ENCODE measurements around the gene HABP2.
A peak's percentile ranks its signal among the peaks of the same experiment; 100 is the strongest.

The HABP2 gene

DNA sequence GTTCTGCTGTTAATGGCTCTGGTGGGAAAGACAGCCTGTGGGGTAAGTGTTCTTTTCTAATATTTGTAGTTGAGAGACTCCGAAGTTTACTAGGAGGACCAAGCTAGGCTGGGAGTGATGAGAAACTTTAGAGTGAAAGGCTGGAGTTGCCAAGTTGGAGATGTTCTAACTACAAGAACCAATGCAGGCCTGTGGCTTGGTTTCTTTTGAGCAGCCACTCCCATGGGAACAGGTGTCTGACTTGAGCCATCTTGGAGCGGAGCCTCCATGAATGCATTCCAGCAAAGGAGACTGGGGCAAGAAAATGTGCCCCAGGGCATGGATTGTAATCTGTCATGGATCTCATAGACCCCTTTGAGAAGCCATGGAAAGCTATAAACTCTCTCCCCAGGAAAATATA is 296 bp downstream of the HABP2 start:
- Histone ChIP-seq H3K27ac (ENCODE audit: low read depth, low read length) (no peak overlapping the region), H3K9ac (ENCODE audit: low read length in 5 of 5) (no peak overlapping the region), H3K9me3 (ENCODE audit: control insufficient read depth in 5 of 5, low read length in 5 of 5) (no peaks in the 10 kb centered on the region), H3K27me3 (ENCODE audit: control insufficient read depth in 5 of 5, insufficient read depth in 4 of 5, low read length in 5 of 5) (peaks cover 0 to 3% (median 0%) of the 10 kb centered on the region in 5 donors), H3K4me3 (ENCODE audit: low read depth in 1 of 5, low read length in 5 of 5) (no peak overlapping the region), H3K36me3 (ENCODE audit: control insufficient read depth in 5 of 5, insufficient read depth in 5 of 5, low read length in 5 of 5) (no peaks in the 10 kb centered on the region), H3K4me1 (ENCODE audit: control insufficient read depth in 5 of 5, insufficient read depth in 5 of 5, low read length in 5 of 5) (peaks cover 0 to 18% (median 4%) of the 10 kb centered on the region in 5 donors)

DNA sequence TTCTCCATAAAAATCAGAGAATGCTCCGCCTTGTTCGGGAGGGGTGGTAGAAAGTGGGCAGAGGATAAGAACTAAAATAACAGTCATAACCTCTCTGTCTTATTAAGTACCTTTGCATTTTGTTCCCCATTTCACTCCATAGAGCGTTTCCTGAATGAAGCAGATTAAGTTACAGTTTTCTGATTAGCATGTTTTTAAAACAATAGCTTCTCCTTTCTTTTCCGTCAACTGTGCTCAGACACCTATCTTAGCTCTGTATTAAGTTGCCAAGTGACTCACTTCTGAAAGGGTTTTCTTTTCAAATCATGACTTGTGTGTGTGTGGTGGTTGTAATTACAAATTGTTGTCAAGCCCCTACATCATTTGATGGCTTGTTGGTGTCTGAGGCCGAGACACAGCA is 1.4 kb downstream of the HABP2 start:
- Histone ChIP-seq H3K9ac (ENCODE audit: low read length in 5 of 5) (no peak overlapping the region), H3K4me3 (ENCODE audit: low read depth in 1 of 5, low read length in 5 of 5) (no peak overlapping the region), H3K27me3 (ENCODE audit: control insufficient read depth in 5 of 5, insufficient read depth in 4 of 5, low read length in 5 of 5) (peaks cover 0 to 3% (median 0%) of the 10 kb centered on the region in 5 donors), H3K4me1 (ENCODE audit: control insufficient read depth in 5 of 5, insufficient read depth in 5 of 5, low read length in 5 of 5) (peaks cover 0 to 18% (median 4%) of the 10 kb centered on the region in 5 donors), H3K36me3 (ENCODE audit: control insufficient read depth in 5 of 5, insufficient read depth in 5 of 5, low read length in 5 of 5) (no peaks in the 10 kb centered on the region), H3K9me3 (ENCODE audit: control insufficient read depth in 5 of 5, low read length in 5 of 5) (no peaks in the 10 kb centered on the region), H3K27ac (ENCODE audit: low read depth, low read length) (no peak overlapping the region)

DNA sequence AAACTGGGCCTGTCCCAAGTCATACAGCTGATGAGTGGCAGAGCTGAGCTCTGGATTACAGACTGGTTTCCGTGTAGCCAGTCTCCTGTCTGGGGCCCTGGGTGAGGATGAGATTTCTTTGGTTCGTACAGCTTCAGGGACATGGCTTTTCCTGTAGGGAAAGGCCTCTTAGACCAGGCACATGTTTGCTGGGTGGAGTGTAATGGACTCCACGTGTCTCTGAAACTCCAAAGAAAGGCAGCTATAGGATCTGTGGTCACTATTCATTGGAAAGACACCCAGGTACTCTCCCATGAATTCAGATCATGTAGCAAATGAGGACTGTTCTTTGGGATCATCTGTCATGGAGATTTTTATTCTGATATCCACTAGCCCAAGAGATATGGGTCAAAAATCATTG is 2.4 kb downstream of the HABP2 start:
- peaks cover 0 to 3% (median 0%) of the 10 kb centered on the region in 5 donors for H3K27me3 ChIP-seq (ENCODE audit: control insufficient read depth in 5 of 5, insufficient read depth in 4 of 5, low read length in 5 of 5)
- peaks cover 0 to 18% (median 4%) of the 10 kb centered on the region in 5 donors for H3K4me1 ChIP-seq (ENCODE audit: control insufficient read depth in 5 of 5, insufficient read depth in 5 of 5, low read length in 5 of 5)
- H3K9ac ChIP-seq (ENCODE audit: low read length in 5 of 5), result no peak overlapping the region
- no peak overlapping the region for H3K4me3 ChIP-seq (ENCODE audit: low read depth in 1 of 5, low read length in 5 of 5)
- H3K9me3 ChIP-seq (ENCODE audit: control insufficient read depth in 5 of 5, low read length in 5 of 5), result no peaks in the 10 kb centered on the region
- no peaks in the 10 kb centered on the region for H3K36me3 ChIP-seq (ENCODE audit: control insufficient read depth in 5 of 5, insufficient read depth in 5 of 5, low read length in 5 of 5)
- no peak overlapping the region for H3K27ac ChIP-seq (ENCODE audit: low read depth, low read length)

DNA sequence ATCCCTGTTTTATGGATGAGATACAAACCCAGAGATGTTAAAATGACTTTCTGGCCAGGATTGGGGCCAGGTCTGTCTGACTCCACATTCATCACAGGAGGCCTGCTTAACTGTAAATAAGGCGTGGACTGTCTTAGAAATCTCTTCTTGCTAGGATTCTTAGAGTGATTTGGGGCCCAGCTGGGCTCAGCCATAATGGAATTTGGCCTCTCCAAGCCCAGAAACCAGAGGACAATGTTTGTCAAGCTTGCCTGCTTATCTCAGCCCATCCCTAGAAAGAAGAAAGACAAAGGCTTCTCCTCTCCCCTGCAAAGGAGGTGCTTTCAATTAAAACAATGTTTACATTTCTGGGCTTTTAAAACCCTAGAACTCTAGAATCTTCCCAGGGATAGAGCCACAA is 2.9 kb downstream of the HABP2 start:
- Histone ChIP-seq H3K4me3 (ENCODE audit: low read depth in 1 of 5, low read length in 5 of 5) (no peak overlapping the region), H3K27me3 (ENCODE audit: control insufficient read depth in 5 of 5, insufficient read depth in 4 of 5, low read length in 5 of 5) (peaks cover 0 to 3% (median 0%) of the 10 kb centered on the region in 5 donors), H3K9ac (ENCODE audit: low read length in 5 of 5) (no peak overlapping the region), H3K27ac (ENCODE audit: low read depth, low read length) (no peak overlapping the region), H3K36me3 (ENCODE audit: control insufficient read depth in 5 of 5, insufficient read depth in 5 of 5, low read length in 5 of 5) (no peaks in the 10 kb centered on the region), H3K9me3 (ENCODE audit: control insufficient read depth in 5 of 5, low read length in 5 of 5) (no peaks in the 10 kb centered on the region), H3K4me1 (ENCODE audit: control insufficient read depth in 5 of 5, insufficient read depth in 5 of 5, low read length in 5 of 5) (peaks cover 0 to 14% (median 4%) of the 10 kb centered on the region in 5 donors)

DNA sequence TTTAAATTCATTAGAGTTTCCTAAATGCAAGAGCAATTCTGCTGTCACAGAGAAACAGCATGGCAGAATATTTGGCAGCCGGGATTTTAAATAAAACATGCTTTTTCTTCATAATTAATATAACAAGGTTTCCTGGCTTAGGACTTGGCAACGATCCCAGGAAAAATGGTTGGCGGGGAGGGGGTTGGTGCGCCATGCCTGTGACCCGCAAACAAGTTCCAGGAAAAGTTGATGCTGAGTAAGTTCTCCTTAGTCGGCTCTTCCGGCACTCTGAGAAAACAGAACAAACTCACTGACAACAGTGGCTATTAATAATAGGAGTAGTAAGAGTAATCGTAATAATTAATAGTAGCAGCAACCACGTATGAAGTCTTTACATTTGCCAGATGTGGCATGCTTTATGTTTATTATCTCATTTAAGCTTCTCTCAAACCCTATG is 4.6 kb downstream of the HABP2 start:
- Histone ChIP-seq H3K27ac (ENCODE audit: low read depth, low read length) (no peak overlapping the region), H3K4me1 (ENCODE audit: control insufficient read depth in 5 of 5, insufficient read depth in 5 of 5, low read length in 5 of 5) (peaks cover 0 to 14% (median 10%) of the 10 kb centered on the region in 5 donors), H3K9ac (ENCODE audit: low read length in 5 of 5) (no peak overlapping the region), H3K9me3 (ENCODE audit: control insufficient read depth in 5 of 5, low read length in 5 of 5) (no peaks in the 10 kb centered on the region), H3K4me3 (ENCODE audit: low read depth in 1 of 5, low read length in 5 of 5) (no peak overlapping the region), H3K27me3 (ENCODE audit: control insufficient read depth in 5 of 5, insufficient read depth in 4 of 5, low read length in 5 of 5) (peaks cover 0 to 3% (median 0%) of the 10 kb centered on the region in 5 donors), H3K36me3 (ENCODE audit: control insufficient read depth in 5 of 5, insufficient read depth in 5 of 5, low read length in 5 of 5) (no peaks in the 10 kb centered on the region)

DNA sequence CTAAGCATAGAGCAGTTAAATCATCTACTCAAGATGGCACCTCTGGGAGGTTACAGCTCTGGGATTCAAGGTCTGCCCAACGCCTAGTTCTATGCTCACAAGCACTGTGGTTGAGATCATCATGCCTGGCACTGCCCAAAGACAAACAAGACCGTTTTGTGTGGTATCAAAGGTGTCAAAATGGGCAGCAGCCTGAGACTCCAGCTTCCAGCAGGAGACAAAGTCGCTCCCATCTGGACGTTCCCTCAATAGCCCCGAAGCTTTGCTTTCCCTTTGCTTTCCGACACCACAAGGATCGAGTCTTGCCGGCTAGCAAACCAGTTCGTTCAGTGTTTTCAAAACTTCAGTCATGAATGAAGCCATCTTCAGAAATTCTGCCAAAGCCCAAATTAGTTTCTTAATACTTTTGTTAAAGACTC is 5.1 kb downstream of the HABP2 start:
- H3K4me3 ChIP-seq (ENCODE audit: low read depth in 1 of 5, low read length in 5 of 5), result peak overlapping the region in 1 of 5 donors; percentile 27
- no peaks in the 10 kb centered on the region for H3K36me3 ChIP-seq (ENCODE audit: control insufficient read depth in 5 of 5, insufficient read depth in 5 of 5, low read length in 5 of 5)
- no peak overlapping the region for H3K9ac ChIP-seq (ENCODE audit: low read length in 5 of 5)
- no peaks in the 10 kb centered on the region for H3K9me3 ChIP-seq (ENCODE audit: control insufficient read depth in 5 of 5, low read length in 5 of 5)
- H3K27ac ChIP-seq (ENCODE audit: low read depth, low read length), result no peak overlapping the region
- H3K4me1 ChIP-seq (ENCODE audit: control insufficient read depth in 5 of 5, insufficient read depth in 5 of 5, low read length in 5 of 5), result peaks cover 0 to 15% (median 11%) of the 10 kb centered on the region in 5 donors
- H3K27me3 ChIP-seq (ENCODE audit: control insufficient read depth in 5 of 5, insufficient read depth in 4 of 5, low read length in 5 of 5), result peaks cover 0 to 3% (median 0%) of the 10 kb centered on the region in 5 donors

DNA sequence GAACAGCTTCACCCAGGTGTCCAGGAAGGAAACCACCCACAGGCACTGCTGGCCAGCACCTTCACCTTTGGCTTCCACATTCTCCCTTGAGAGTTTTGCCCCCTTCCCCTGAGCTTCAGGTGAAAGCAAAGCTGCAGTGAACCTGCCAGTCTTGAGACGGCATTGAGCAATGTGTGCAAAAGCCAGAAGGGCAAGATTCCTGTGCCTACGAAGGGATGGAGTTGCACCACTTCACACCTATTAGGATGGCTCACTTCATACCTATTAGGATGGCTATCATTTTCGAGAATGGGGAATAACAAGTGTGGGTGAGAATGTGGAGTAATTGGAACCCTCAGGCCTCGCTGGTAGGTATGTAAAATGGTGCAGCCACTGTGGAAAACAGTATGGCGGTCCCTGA is 7.2 kb downstream of the HABP2 start:
- Histone ChIP-seq H3K36me3 (ENCODE audit: control insufficient read depth in 5 of 5, insufficient read depth in 5 of 5, low read length in 5 of 5) (no peaks in the 10 kb centered on the region), H3K9ac (ENCODE audit: low read length in 5 of 5) (no peak overlapping the region), H3K9me3 (ENCODE audit: control insufficient read depth in 5 of 5, low read length in 5 of 5) (no peaks in the 10 kb centered on the region), H3K27me3 (ENCODE audit: control insufficient read depth in 5 of 5, insufficient read depth in 4 of 5, low read length in 5 of 5) (peaks cover 0 to 3% (median 0%) of the 10 kb centered on the region in 5 donors), H3K4me3 (ENCODE audit: low read depth in 1 of 5, low read length in 5 of 5) (no peak overlapping the region), H3K4me1 (ENCODE audit: control insufficient read depth in 5 of 5, insufficient read depth in 5 of 5, low read length in 5 of 5) (peaks cover 0 to 20% (median 15%) of the 10 kb centered on the region in 5 donors), H3K27ac (ENCODE audit: low read depth, low read length) (no peak overlapping the region)

DNA sequence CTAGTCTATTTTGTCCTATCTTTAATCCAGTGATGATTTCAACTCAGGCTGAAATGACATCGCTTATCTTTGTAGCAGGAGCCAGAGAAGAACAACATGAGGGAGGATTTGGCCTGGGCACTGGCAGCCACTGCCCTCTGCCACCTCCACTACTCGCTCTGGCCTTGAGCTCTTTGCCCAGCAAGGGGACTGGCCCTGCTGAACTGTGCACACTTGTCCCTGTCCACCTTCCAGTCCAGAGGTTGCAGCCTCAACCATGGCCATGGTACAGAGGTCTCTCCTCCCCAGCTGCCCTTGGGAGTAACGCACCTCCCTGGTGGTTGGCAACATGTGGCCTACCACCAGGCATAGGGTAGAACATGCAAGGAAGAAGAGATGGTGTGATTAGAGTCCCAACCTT is 8.4 kb downstream of the HABP2 start:
- no peaks in the 10 kb centered on the region for H3K36me3 ChIP-seq (ENCODE audit: control insufficient read depth in 5 of 5, insufficient read depth in 5 of 5, low read length in 5 of 5)
- no peak overlapping the region for H3K9ac ChIP-seq (ENCODE audit: low read length in 5 of 5)
- no peak overlapping the region for H3K4me3 ChIP-seq (ENCODE audit: low read depth in 1 of 5, low read length in 5 of 5)
- no peaks in the 10 kb centered on the region for H3K9me3 ChIP-seq (ENCODE audit: control insufficient read depth in 5 of 5, low read length in 5 of 5)
- no peak overlapping the region for H3K27ac ChIP-seq (ENCODE audit: low read depth, low read length)
- H3K4me1 ChIP-seq (ENCODE audit: control insufficient read depth in 5 of 5, insufficient read depth in 5 of 5, low read length in 5 of 5), result peaks cover 0 to 20% (median 15%) of the 10 kb centered on the region in 5 donors
- H3K27me3 ChIP-seq (ENCODE audit: control insufficient read depth in 5 of 5, insufficient read depth in 4 of 5, low read length in 5 of 5), result no peaks in the 10 kb centered on the region

DNA sequence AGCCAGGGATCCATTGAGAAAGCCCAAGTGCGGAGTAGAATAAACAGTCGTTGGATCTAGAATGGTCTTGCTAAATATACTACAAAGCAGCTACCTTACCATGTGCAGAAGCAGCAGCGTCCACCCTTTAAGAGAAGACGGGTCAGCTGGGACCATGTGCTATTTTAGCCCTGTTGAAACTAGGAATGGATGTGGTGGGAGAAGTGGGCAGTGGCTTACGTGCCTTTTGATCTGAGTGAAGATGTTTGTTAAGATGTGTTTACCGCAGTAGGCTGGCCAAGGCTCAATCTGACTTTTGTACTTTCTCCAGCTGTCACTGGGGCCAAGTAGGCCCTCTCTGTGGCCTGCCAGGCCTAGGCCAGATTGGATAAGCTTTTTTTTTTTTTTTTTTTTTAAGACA is 9.2 kb downstream of the HABP2 start:
- Histone ChIP-seq H3K9me3 (ENCODE audit: control insufficient read depth in 5 of 5, low read length in 5 of 5) (no peaks in the 10 kb centered on the region), H3K4me3 (ENCODE audit: low read depth in 1 of 5, low read length in 5 of 5) (no peak overlapping the region), H3K27ac (ENCODE audit: low read depth, low read length) (peak overlapping the region; percentile 49)

DNA sequence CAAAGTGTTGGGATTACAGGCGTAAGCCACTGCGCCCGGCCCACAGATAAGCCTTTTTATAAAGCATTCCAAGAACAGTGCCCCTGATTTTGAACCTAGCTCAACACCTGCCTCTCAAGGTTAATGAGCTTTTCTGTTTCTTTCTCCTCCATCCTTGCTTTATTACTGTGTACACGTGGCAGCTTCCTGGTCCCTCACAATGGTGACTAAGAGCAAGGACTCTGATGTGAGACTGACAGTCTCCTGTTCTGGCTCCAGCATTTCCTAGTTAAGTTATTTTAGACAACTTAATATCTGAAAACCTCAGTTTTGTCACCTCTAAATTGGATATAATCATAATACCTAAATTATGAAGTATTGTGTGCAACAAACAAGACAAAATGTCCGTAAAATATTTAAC is 9.9 kb downstream of the HABP2 start:
- no peaks in the 10 kb centered on the region for H3K36me3 ChIP-seq (ENCODE audit: control insufficient read depth in 5 of 5, insufficient read depth in 5 of 5, low read length in 5 of 5)
- no peak overlapping the region for H3K4me3 ChIP-seq (ENCODE audit: low read depth in 1 of 5, low read length in 5 of 5)
- H3K9me3 ChIP-seq (ENCODE audit: control insufficient read depth in 5 of 5, low read length in 5 of 5), result no peaks in the 10 kb centered on the region
- H3K27ac ChIP-seq (ENCODE audit: low read depth, low read length), result peak overlapping the region; percentile 49
- no peaks in the 10 kb centered on the region for H3K27me3 ChIP-seq (ENCODE audit: control insufficient read depth in 5 of 5, insufficient read depth in 4 of 5, low read length in 5 of 5)
- H3K4me1 ChIP-seq (ENCODE audit: control insufficient read depth in 5 of 5, insufficient read depth in 5 of 5, low read length in 5 of 5), result peaks cover 0 to 19% (median 8%) of the 10 kb centered on the region in 5 donors
- H3K9ac ChIP-seq (ENCODE audit: low read length in 5 of 5), result peak overlapping the region in 1 of 5 donors; percentile 25

More for the DNA sequence above, 9.2 kb downstream of the HABP2 start:
- Histone ChIP-seq H3K9ac (ENCODE audit: low read length in 5 of 5) (no peak overlapping the region), H3K27me3 (ENCODE audit: control insufficient read depth in 5 of 5, insufficient read depth in 4 of 5, low read length in 5 of 5) (no peaks in the 10 kb centered on the region), H3K36me3 (ENCODE audit: control insufficient read depth in 5 of 5, insufficient read depth in 5 of 5, low read length in 5 of 5) (no peaks in the 10 kb centered on the region), H3K4me1 (ENCODE audit: control insufficient read depth in 5 of 5, insufficient read depth in 5 of 5, low read length in 5 of 5) (peaks cover 0 to 21% (median 11%) of the 10 kb centered on the region in 5 donors)
